MCF 10A (cell line): Measurements from ENCODE around the gene MEF2A. TPM values are rescaled to one million over a fixed set of nuclear protein-coding genes. Genes with fewer than 3 reads are reported as not detected.

Source experiments
- BruUV-seq: library from RNA; stranded (reverse); fragments of 400-500 nt; replicated peaks from 2 replicates; lab custom pipeline; 2021; lab: Mats Ljungman, UMichigan
- CTCF ChIA-PET: fragments of 300-600 bp; sonication (Branson Sonifier 250); formaldehyde crosslinking; extraction: SDS; loops from one replicate; lab custom pipeline; 2021; ENCODE audit warnings: antibody characterized with exemption, inconsistent platforms; lab: Yijun Ruan, JAX
- POLR2A ChIA-PET: fragments of 300-600, 350-650 bp; sonication (Branson Sonifier 250); formaldehyde crosslinking; extraction: SDS; loops from one replicate; lab custom pipeline; 2020; ENCODE audit warnings: antibody characterized with exemption, inconsistent platforms; lab: Yijun Ruan, JAX
- DNase-seq: peaks from one replicate; pipeline ENCODE4 v3.0.0-alpha.2; 2018; ENCODE audit not compliant: unreplicated experiment
- H3K27ac Mint-ChIP-seq: one replicate; pipeline ENCODE4 v1.8.0; 2022; ENCODE audit warnings: mild to moderate bottlenecking, low read depth, mixed read lengths; ENCODE audit not compliant: unreplicated experiment
- H3K27me3 Mint-ChIP-seq: one replicate; pipeline ENCODE4 v1.8.0; 2022; ENCODE audit warnings: mixed read lengths; ENCODE audit not compliant: insufficient read depth, unreplicated experiment
- H3K36me3 Mint-ChIP-seq: one replicate; pipeline ENCODE4 v1.8.0; 2022; ENCODE audit warnings: mild to moderate bottlenecking, moderate library complexity, mixed read lengths; ENCODE audit not compliant: insufficient read depth, unreplicated experiment
- H3K4me1 Mint-ChIP-seq: one replicate; pipeline ENCODE4 v1.8.0; 2022; ENCODE audit warnings: mixed read lengths; ENCODE audit not compliant: insufficient read depth, unreplicated experiment
- H3K4me3 Mint-ChIP-seq: one replicate; pipeline ENCODE4 v1.8.0; 2022; ENCODE audit warnings: mild to moderate bottlenecking, moderate library complexity, mixed read lengths; ENCODE audit not compliant: unreplicated experiment
- H3K9me3 Mint-ChIP-seq: one replicate; pipeline ENCODE4 v1.8.0; 2022; ENCODE audit warnings: mixed read lengths; ENCODE audit not compliant: unreplicated experiment
- CTCF ChIP-seq: fragments of 200-600 bp; IDR thresholded peaks from one replicate; pipeline ENCODE4 v1.8.0; 2022; ENCODE audit warnings: antibody characterized with exemption, mild to moderate bottlenecking; ENCODE audit not compliant: unreplicated experiment
- intact Hi-C: fragments of 100-400 bp; cut with micrococcal nuclease; formaldehyde crosslinking; loops from 2 replicates; pipeline ENCODE4 v1.14.1; 2022
- total RNA-seq: library from RNA; stranded (reverse); gene quantifications from 2 replicates; pipeline ENCODE4 v1.2.3, GENCODE V29; 2022

Gene MEF2A
- total RNA-seq, 1 experiment from 2014 or later = 52.9 TPM

- no peak overlapping the region for H3K27ac Mint-ChIP-seq
- H3K9me3 Mint-ChIP-seq = peaks cover 14% of the 10 kb centered on the region
- no peak for TF ChIP-seq CTCF
- peaks cover 45% of the 10 kb centered on the region for H3K36me3 Mint-ChIP-seq
- no TSS peak for BruUV-seq
- intact Hi-C loops = no loop called here
- H3K4me1 Mint-ChIP-seq = peaks cover 24% of the 10 kb centered on the region
- H3K4me3 Mint-ChIP-seq = no peak overlapping the region
- CTCF ChIA-PET = no interaction called here
- H3K27me3 Mint-ChIP-seq = no peaks in the 10 kb centered on the region
- DNase-seq = no peak
- POLR2A ChIA-PET = no interaction called here
These were observed 67.9 kb downstream of the MEF2A start for GRCh38 chr15:99633655-99634054.

- Mint-ChIP-seq H3K27me3 (no peaks in the 10 kb centered on the region), H3K4me1 (peaks cover 24% of the 10 kb centered on the region), H3K4me3 (no peak overlapping the region), H3K27ac (no peak overlapping the region), H3K36me3 (peaks cover 45% of the 10 kb centered on the region), H3K9me3 (peaks cover 13% of the 10 kb centered on the region)
- ChIA-PET POLR2A (interaction anchor here (0.5 kb wide), 1 partner anchor 63 kb away, joined by 3 read pairs; no protein-coding TSS in a partner anchor), CTCF (no interaction called here)
- TF ChIP-seq CTCF = no peak
- BruUV-seq = no TSS peak
- DNase-seq = no peak
- intact Hi-C loops = no loop called here
These were observed 68.8 kb downstream of the MEF2A start for GRCh38 chr15:99634576-99634975.

- Mint-ChIP-seq H3K4me1 (peaks cover 21% of the 10 kb centered on the region), H3K4me3 (no peak overlapping the region), H3K36me3 (peaks cover 42% of the 10 kb centered on the region), H3K27me3 (no peaks in the 10 kb centered on the region), H3K9me3 (peaks cover 8% of the 10 kb centered on the region), H3K27ac (no peak overlapping the region)
- ChIA-PET POLR2A (interaction anchor here (0.5 kb wide), 1 partner anchor 63 kb away, joined by 3 read pairs; no protein-coding TSS in a partner anchor), CTCF (no interaction called here)
- no TSS peak for BruUV-seq
- no peak for TF ChIP-seq CTCF
- no peak for DNase-seq
- intact Hi-C loops = no loop called here
These were observed 69.4 kb downstream of the MEF2A start for GRCh38 chr15:99635145-99635544.

GRCh38 chr15:99635794-99636193 lies 70.0 kb downstream of the MEF2A start:
- H3K27ac Mint-ChIP-seq = no peak overlapping the region
- peaks cover 6% of the 10 kb centered on the region for H3K9me3 Mint-ChIP-seq
- DNase-seq = no peak
- intact Hi-C loops = no loop called here
- H3K4me1 Mint-ChIP-seq = peaks cover 14% of the 10 kb centered on the region
- no peak overlapping the region for H3K4me3 Mint-ChIP-seq
- peaks cover 38% of the 10 kb centered on the region for H3K36me3 Mint-ChIP-seq
- ChIA-PET POLR2A (no interaction called here), CTCF (interaction anchor here (0.5 kb wide), 1 partner anchor 11 kb away, joined by 3 read pairs; no protein-coding TSS in a partner anchor)
- BruUV-seq = no TSS peak
- no peaks in the 10 kb centered on the region for H3K27me3 Mint-ChIP-seq
- TF ChIP-seq CTCF = no peak
